NT2/D1 (cell line): ENCODE measurements around the gene TNFSF12.

ENCODE experiments used
- SUZ12 ChIP-seq: IDR thresholded peaks from 2 replicates; pipeline ENCODE4 v1.6.1; 2011; ENCODE audit not compliant: insufficient read length, insufficient read depth; ENCODE audit errors: extremely low read depth
- YY1 ChIP-seq: IDR thresholded peaks from 2 replicates; pipeline ENCODE4 v1.6.1; 2011; ENCODE audit not compliant: insufficient read length, insufficient read depth
- ZNF274 ChIP-seq: IDR thresholded peaks from 2 replicates; pipeline ENCODE4 v1.6.1; 2011; ENCODE audit warnings: mild to moderate bottlenecking, low read depth, low read length

- TF ChIP-seq SUZ12 (no peak), ZNF274 (no peak), YY1 (no peak)
Measured at GRCh38 chr17:7561589-7562207, 12.8 kb downstream of the TNFSF12 start, which contains the start of gene SENP3.
